SHP77 (cell line): ENCODE results near the gene MAML3.

Experiments
- DNase-seq, 2 experiments: peaks; one replicate each; lab custom pipeline; 2025; lab: John Stamatoyannopoulos, UW

MAML3 gene

DNA sequence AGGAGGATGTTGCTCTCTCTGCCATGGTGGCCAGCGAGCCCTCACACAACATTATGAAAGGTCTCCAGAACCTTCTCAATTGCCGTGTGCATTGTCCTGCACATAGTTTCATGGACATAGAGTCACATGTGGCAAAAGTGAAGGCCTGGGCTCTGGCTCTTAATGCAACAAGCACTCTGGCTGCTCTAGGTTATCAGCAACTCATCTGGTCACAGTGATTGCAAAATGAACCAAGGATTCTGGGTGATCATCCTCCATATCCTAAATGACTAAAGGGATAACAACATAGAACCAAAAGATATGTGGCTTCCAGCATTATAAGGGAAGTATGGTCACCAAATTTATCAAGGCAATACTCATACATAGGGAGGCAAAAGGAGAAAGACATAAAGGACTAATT lies 313.2 kb downstream of the MAML3 start:
- no peak for DNase-seq

DNA sequence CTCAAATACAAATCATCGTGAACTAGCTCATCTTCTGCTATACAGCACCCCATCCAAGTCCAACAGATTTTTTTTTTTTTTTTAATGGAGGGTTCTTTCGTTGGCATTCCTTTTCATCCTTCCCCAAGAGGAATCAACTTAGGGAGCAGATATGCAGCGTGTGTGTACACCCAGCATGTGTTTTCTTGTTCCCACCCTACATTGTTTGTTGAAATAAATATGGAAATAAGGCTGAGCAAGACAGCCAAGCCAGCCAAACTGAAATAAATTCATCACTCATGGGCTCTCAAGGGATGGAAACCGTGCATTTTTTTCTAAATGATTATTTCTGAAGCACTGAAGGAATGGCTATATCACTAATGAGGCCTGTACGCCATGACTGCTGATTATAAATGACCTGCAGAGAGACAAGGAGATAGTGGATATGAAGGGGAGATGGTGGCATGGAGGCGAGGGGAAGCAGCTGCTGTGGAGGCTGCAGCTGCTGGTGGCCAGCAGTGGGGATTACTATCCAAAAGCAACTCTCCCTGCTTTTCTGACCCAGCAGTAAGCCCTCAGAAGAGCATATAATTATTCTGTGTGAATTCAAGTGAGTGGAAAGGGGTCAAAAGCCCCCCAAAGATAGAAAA lies 314.5 kb downstream of the MAML3 start:
- no peak for DNase-seq

DNA sequence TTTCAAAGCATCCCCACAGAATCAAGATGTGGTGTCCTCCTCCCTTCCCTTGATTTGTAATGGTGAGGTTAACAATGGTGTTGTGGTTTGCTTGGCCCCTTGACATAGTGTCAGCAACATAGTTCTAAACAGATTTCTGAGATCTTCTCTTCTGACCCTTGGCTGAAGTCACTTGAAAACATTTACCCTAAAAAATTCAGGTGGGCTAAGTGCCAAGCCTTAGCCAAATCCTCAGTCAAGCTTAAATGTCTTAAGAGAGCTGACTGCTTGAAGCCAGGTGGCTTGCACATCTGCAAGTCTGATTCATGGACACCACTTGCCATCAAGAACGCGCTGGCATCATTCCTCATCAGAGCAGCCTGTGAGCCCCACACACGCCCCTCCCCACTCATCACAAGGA lies 315.2 kb downstream of the MAML3 start:
- DNase-seq, result no peak

DNA sequence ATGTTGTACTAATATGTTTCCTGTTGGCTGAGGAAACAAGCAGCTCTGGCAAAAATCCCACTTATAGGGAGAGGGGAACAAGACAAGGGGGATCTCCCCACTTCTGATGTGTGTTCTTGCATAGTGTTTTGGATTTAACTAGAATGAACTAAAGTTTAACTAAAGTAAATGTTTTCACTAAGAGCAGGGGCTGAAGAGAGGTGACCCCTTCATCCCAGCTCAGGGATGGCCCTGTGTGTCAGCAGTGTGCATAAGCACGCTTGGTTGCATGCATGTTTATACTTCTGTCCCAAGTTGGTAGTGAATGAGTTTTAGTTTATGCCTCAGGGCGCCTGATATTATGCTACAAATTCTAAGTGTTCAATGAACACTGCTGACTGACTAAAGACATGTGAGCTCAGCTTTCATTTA lies 319.0 kb downstream of the MAML3 start:
- no peak for DNase-seq

DNA sequence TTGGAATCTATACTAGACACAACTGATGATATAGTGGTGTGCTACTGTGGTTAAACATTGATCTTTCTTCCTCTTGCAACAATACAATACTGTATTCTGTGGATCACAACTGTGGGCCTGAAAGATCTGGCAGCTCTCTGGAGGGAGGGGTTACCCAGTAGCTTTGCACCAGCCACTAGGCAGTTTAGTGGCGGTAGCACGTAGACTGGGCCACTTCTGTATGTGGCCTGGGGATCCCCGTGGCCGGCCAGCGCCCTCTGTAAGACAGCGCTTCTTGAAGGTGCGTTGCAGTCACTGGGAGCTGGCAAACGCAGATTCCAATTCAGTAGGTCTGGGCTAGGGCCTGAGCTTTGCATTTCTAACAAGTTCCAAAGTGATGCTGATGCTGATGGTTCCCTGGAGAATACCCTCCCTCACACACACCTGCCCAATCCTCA lies 319.7 kb downstream of the MAML3 start:
- no peak for DNase-seq

DNA sequence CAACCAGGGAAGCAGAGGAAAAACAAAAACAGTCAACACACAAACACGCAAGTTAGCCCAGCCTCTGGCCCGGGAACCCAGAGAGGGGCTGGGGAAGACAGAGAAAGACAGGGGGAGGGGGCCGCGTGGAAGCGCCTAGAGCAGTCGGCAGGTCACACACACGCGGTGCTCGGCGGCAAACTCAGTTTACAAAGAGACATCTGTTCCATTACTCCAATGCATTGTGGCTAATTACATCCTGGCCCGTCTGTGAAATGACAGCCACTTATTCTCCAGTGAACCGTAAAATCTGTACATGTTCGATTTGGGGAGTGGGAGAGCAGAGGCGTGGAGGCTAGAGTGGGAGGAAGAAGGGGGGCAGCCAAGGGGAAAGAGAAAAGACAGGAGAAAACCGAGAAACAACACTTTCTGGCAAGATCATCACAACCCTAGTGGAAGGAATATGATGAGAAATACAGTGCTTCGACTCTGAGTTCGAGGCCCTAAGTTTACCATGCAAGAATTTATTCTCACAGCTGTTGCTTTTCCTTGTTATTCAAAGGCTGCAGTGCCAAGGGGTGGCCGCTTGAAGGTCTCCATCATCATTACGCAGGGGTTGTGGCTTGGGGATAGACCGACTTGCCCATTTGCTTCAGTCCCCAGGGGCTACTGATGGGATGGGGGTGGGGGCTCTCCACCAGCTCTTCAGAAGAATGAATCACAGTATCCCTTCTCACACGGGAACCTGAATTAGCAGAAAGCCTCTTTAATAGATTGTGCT lies 320.7 kb downstream of the MAML3 start:
- DNase-seq, result no peak

DNA sequence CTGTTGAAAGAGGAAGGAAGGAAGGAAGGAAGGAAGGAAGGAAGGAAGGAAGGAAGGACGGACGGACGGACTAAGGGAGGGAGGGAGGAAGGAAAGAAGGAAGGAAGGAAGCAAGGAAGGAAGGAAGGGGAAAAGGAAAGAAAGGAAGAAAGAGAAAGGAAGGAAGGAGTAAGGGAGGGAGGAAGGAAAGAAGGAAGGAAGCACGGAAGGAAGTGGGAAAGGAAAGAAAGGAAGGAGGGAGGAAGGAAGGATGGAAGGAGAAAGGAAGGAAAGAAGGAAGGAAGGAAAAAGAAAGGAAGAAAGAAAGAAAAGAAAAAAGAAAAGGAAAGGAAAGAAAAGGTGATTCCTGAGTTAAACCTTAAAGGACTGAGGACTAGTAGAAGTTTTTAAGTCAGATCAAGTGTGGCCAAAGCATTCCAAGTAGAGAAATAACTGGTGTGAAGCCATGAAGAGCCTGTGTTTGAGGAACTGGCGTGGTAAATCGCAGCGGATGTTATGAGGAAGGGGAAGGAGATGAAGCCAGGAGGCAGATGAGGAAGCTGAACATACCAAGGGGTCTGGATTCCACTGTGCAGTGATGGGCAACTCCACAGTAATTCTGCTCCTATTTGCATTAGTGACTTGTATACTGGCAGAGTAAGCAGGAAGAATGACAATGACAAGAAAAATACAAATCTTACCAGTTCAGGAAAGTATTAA lies 324.9 kb downstream of the MAML3 start:
- no peak for DNase-seq

DNA sequence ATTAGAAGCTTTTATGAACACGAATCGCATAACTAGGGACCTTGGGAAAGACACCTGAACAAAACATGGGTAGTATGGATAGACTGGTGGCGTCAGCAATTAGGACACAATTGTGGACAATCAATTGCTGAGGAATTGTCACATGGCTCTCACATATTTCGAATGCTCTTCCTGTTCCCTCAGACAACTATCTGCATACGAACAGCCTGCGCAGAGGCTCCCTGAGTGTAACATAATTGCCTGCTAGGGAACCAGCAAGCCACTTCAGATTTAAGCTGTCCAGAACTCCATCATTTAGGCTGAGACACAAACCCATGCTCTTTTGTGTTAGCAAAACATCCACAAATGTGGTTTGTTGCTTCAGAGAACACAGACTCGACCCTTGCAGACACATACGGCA lies 327.6 kb downstream of the MAML3 start:
- no peak for DNase-seq

DNA sequence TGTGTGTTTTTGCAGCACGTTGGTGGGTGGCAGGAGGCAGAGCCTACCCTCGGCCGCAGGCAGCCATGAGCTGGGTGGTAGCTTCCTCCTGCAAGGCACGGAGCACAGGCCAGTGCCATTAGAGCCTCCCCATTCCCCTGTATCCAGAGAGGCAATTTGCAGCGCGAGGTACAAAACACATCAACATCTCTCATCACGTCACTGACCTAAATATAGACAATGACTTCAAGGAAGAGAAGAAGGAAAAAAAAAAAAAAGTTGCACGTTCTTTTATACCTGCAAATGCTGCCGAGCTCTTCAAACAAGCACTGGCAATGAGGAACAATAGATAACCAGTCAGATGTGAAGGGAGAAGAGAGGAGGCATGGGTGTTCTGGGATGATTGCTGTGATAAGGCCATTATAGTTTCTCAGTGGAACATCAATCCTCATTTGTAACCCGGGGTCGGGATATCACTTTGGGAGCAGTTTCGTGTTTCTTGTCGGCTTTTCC lies 328.4 kb downstream of the MAML3 start:
- no peak for DNase-seq

DNA sequence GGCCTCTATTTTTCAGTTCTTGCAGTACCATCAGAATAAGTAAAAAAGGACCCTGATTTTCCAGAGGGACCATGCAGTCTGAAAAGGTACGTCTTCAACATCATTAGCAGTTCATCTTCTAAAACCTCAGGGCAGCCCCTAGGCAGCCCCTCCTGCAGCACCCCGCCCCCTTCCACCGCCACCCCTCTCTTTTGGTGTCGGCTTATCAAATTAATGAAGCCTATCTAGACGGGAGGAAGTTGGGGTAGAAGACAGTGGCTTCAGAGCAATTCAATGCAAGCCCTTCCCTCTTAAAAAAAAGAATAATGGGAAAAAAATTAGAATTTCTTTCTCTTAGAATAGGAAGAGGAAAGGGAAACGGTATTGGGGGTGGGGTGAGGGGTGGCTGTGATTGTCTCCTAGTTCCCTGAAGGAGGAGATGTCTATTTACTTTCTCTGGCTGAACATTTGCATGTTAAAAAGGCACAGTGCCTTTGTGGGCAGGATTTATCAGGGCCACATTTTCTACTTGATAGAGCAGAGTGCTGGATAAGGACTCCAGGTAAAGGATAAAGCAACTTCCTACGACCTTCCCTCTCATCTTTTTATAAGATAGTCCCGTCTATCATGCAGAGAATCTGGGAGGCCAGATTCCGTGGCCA lies 329.0 kb downstream of the MAML3 start:
- no peak for DNase-seq

DNA sequence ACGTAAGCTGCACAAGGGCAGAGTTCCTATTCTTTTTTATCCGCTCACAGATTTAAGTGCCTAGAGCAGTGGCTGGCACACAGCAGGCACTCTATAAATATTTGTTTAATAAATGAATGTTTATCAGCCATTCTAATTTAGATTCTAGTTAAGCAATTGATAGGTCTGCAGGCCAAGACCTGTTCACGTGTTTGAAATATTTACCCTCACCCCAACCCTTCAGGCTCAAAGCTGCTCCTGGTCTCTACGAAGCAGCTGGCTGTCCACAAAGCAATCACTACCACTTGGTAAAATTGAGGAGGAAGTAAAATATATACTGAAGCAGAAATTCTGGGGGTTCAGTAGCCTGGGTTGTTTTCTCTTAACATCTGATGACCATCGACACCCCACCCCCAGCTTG lies 330.2 kb downstream of the MAML3 start:
- DNase-seq, result no peak

DNA sequence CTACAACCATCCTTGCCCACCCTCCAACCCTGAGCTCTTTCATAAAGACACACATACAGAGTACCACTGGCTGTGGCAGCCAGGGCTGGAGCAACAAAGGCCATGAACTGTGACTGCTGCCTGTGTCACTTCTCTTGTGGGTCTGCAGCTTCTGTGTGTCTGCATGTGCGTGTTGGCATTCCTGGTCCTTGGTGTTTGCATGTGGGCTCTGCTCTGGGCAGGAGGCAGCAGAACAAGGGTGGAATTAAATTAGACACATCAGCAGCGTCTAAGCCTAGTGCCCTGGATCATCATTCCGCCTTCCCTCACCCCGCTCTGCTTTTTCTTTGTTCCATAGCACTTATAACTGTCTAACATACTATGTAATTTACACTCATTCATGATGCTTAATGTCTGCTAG lies 330.6 kb downstream of the MAML3 start:
- DNase-seq, result no peak

DNA sequence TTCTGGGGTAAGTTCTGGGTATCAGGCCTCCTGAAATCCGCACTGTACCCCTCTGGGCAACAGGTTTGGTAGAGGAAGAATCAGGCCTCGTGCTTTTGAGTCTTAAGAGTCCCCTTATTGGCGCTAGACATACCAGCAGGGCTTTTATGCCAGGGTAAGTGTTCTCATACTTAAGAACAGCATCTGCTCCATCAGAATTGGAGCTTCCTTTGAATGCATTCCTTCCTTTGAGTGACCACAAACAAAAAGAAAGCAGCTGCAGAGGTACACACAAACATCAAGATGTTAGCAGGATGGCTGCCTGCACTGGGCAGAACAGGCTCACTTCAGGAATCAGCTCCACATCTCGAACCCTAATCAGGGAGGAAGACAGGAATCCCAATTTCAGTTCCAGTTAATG lies 331.6 kb downstream of the MAML3 start:
- DNase-seq, result no peak

DNA sequence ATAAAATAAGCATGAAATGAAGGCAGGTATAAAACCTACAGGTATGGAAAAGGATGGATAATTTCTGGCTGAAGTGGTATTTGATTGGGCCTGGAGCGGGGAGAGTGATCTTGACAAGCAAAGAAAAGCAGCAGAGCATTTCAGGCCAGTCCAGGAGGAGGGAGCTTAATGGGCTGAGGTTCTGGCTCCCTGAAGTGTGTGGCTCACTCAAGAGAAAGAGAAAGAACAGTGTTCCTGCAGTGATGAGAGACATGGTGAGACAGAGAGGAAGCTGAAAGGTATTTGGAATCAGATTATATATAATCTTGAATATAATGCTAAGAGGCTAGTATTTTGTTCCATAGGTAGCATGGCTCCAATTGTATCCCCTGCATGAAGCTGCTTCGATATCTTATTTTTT lies 334.9 kb downstream of the MAML3 start:
- DNase-seq, result no peak

DNA sequence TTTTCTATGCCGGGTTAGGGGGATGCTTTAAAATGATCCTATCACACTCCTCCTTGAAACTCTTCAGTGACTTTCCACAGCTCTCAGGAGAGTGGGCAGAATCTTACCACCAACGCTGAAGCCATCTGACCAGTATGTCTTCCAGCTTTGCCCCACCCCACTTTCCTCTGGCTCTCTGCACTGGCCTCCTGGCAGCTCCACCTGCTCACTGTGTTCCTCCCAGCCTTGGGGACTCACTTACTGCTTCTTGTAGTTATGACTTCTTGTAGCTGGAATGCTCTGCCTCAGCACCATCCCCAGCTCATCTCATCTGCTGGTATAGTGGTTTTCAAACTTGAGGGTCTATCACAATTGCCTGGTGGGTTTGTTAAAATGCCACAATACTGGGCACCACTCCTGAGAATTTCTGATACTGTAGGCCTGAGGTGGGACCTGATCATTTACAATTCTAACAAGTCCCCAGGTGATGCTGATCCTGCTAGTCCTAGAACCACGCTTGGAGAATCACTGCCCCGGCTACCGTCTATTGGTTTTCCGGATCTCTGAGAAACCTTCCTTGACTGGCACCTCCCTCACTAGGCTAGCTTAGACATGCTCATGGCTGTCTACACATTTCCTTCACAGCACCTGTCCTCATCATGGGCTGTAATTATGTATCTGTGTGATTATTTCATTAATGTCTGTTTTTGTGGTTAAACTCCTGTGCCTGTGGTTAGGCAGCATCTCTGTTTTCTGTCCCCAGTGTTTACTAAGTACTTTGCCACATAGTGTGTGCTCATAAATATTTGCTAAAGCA lies 336.1 kb downstream of the MAML3 start:
- DNase-seq, result no peak

DNA sequence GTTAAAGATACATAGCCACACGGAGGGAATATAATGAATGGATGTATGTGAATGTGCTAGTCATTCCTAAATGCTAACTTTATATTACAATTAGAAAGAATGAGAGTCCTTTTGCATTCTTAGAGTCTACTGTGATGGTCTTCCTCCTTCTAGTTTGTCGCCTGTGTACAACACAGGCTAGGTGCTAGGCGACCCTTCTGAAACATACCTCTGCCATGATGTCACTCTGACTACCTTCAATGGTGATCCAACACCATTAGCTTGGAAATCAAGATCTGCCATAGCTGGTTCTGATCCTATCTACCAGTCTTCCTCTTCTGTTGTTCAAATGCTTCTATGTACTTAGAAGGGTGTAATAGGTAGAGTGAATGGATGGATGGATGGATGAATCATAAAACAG lies 337.1 kb downstream of the MAML3 start:
- DNase-seq, result no peak

DNA sequence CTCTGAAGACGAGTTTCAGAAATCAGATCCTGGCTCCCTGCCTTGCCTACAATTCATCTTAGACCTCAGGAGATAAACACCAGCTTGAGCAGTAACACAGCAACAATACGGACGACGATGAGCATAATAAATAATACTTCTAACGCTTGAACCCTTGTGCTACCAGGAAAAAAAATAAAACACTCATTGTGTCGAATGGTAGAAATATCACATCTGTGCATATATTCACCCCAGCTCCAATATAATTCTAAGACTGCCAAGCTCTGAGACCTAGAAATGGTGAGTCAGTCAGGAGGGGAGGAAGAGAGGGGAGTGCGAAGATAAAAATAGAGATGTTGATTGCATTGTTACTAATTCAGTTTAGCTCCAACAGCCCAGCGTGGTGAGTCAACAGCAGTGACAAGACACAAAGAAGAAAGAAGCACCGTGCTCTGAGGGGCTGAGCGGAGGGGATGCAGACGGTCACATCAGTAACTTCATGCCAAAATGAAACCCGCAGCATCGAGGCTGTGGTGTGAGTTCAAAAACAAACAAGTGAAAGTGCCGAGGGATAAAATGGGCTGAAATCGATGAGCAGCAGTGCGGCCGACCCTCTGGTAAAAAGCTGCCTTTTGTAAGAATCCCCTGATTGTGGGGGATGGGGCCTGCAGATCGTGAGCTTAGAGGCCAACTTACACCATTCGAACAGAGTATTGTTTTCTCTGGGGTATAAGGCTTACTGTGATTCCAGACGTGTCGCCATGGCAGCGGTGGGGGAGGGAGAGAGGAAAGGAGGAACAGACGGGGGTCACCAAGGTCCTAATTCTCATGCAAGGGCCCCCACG lies 338.0 kb downstream of the MAML3 start:
- DNase-seq, result no peak

DNA sequence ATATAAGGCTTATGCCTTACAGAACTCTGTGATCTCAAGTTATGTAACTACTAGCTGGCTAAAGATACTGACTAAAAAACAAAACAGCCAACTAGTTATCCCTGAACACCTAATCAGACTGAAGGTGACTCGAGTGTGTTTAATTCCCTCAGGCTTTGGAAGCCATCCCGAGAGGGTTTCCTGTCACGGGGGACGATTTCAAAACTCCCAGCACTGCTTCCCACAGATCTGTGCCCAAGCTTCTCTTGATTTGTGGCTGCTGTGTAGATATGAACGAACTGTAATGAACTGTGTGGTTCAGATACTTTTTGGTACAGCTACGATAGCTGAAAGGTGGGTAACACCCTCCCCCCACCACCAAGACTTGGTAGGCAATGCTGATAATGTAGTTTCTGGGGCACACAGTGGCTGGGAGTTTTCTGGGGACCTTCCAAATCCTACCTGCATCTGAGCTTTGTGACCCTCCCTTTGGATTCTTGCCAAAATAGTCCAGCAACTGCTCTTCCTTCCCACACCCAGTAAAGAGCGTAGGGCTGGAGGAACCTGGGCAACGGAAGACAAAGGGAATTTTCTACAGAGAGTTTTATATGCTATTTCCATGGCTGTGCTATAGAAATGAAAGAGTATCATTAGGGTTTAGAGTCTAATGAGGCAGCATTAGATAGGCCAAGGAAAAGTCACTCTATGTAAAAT lies 339.5 kb downstream of the MAML3 start:
- DNase-seq, result peak; percentile 32 to 33

DNA sequence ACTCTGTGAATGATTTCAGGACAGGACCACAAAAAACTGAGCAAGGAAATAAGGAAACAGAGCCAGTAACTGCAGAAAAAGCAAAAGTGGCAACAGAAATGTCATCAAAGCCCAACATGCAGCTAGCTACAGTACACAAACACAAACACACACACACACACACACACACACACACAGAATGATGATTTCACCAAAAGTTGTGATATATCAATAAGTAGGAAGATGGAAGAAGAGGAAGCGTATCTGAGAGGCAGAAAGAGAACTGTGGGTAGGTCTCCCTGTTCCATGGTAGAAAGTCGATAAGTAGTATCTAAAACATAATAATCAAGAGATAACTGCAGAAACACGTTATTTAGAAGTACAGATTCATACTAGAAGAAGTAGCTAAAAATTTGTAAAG lies 340.1 kb downstream of the MAML3 start:
- DNase-seq, result no peak

DNA sequence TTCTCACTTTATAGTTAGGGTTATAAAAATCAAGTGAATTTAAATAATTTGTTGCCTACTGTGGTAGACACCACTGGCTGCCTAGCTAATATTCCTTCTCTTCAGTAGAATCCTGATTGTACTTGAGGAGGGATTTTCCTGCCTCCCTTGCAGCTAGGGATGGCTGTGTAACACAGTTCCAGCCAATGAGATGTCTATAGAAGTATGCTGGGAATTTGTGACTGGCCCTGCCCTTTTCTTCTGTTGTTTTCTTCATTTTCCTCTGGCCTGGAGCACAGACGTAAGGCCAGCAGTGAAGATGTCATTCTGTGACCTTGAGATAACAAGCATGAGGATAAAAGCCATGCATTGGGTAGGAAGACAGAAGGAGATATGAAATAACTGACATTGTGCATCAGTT lies 343.3 kb downstream of the MAML3 start:
- DNase-seq, result no peak
